Left lung (tissue), 10 donors: Measurements from ENCODE around the gene GYG1. TPM values are rescaled to one million over a fixed set of nuclear protein-coding genes. Genes with fewer than 3 reads are reported as not detected.
"Not testable (repeated sequence)": the region's sequence is repeated elsewhere in the genome, so short reads cannot be mapped to it uniquely, and the experiment has no call there.

Experiments
- ATAC-seq: fragments of 200-7000 bp; cut with Tn5 transposase; one replicate; pipeline ENCODE4 v1.9.1; 2020; ENCODE audit warnings: moderate library complexity
- DNase-seq, 4 donors: peaks; one replicate each; pipeline ENCODE4 v3.0.0-alpha.2; 2013 to 2020
- H3K27ac ChIP-seq, 2 donors: fragments of 200-600 bp; sonication (generic) in 1 of 2; one replicate each; pipeline versions ENCODE4 v1.5.0 to v1.8.0; 2020 to 2021
- H3K27me3 ChIP-seq, 2 donors: fragments of 200-600 bp; sonication (generic) in 1 of 2; one replicate each; pipeline versions ENCODE4 v1.5.0 to v1.8.0; 2020 to 2021
- H3K36me3 ChIP-seq, 2 donors: fragments of 200-600 bp; sonication (generic) in 1 of 2; one replicate each; pipeline versions ENCODE4 v1.5.0 to v1.8.0; 2020 to 2021
- H3K4me1 ChIP-seq, 2 donors: fragments of 200-600 bp; one replicate each; pipeline ENCODE4 v1.8.0; 2021
- H3K4me3 ChIP-seq, 2 donors: fragments of 200-600 bp; sonication (generic) in 1 of 2; one replicate each; pipeline versions ENCODE4 v1.5.0 to v1.8.0; 2020 to 2021; ENCODE audit warnings: mild to moderate bottlenecking in 1 of 2
- H3K9me3 ChIP-seq, 2 donors: fragments of 200-600 bp; sonication (generic) in 1 of 2; one replicate each; pipeline versions ENCODE4 v1.5.0 to v1.8.0; 2020 to 2021
- CTCF ChIP-seq, 2 donors: fragments of 200-600 bp; sonication (generic) in 1 of 2; IDR thresholded peaks; one replicate each; pipeline versions ENCODE4 v1.5.0 to v1.8.0; 2021; ENCODE audit warnings: antibody characterized with exemption in 2 of 2
- intact Hi-C, 2 donors: fragments of 100-400 bp; cut with DNase I; formaldehyde crosslinking; loops; one replicate each; pipeline versions ENCODE4 v1.11.2 to v1.14.2; 2022
- polyA plus RNA-seq, 6 donors: library from polyadenylated mRNA; unstranded; fragments of 120-200 nt; gene quantifications; one replicate each; pipeline ENCODE4 v1.2.1, GENCODE V29; 2013; ENCODE audit not compliant: insufficient read length in 6 of 6
- total RNA-seq, 2 donors: library from RNA; stranded (reverse); fragmentation: NEBNext Ultra II Directional; extraction: Animal tissue kit (Norgen Biotek cat#: 25700); gene quantifications; one replicate each; pipeline ENCODE4 v1.2.1, GENCODE V29; 2021
- donor health status: DM: no; HTN: yes; CAD: no.
- donor health status: DM: no; HTN: no; CAD: no.

GYG1 gene
- total and polyA plus RNA-seq, 8 donors = 43.9 to 202 (median 163) TPM

GRCh38 chr3:148975696-148976095 is 15.6 kb upstream of the GYG1 start:
- ATAC-seq = no peak
- Histone ChIP-seq H3K9me3 (no peaks in the 10 kb centered on the region), H3K27me3 (no peaks in the 10 kb centered on the region), H3K4me1 (peaks cover 0 to 5% of the 10 kb centered on the region in 2 donors), H3K36me3 (no peaks in the 10 kb centered on the region), H3K4me3 (no peak overlapping the region), H3K27ac (no peak overlapping the region)
- TF ChIP-seq CTCF (IDR thresholded peaks at IDR 0.05) = no peak
- intact Hi-C loops = no loop called here
- DNase-seq = no peak

- intact Hi-C loops = no loop called here
- Histone ChIP-seq H3K36me3 (no peaks in the 10 kb centered on the region), H3K4me1 (no peaks in the 10 kb centered on the region), H3K27ac (no peak overlapping the region), H3K4me3 (no peak overlapping the region), H3K27me3 (no peaks in the 10 kb centered on the region), H3K9me3 (no peaks in the 10 kb centered on the region)
- no peak for TF ChIP-seq CTCF (IDR thresholded peaks at IDR 0.05)
- ATAC-seq (no peak), DNase-seq (no peak)
Measured at GRCh38 chr3:148981273-148981672, 10.1 kb upstream of the GYG1 start.

- H3K27ac ChIP-seq, H3K36me3 ChIP-seq, intact Hi-C loops, ATAC-seq, H3K27me3 ChIP-seq, DNase-seq, H3K4me3 ChIP-seq, H3K9me3 ChIP-seq: not testable (repeated sequence)
- peaks cover 4 to 16% of the 10 kb centered on the region in 2 donors for H3K4me1 ChIP-seq
Measured at GRCh38 chr3:148987551-148987950, 3.8 kb upstream of the GYG1 start.

GRCh38 chr3:148990236-148990635 is 1.1 kb upstream of the GYG1 start:
- no peaks in the 10 kb centered on the region for H3K9me3 ChIP-seq
- H3K4me1 ChIP-seq = peaks cover 5 to 28% of the 10 kb centered on the region in 2 donors
- no peak overlapping the region for H3K4me3 ChIP-seq
- H3K27ac ChIP-seq = peak overlapping the region in 1 of 2 donors; percentile 98
- intact Hi-C loops = no loop called here
- ATAC-seq (no peak), DNase-seq (no peak)
- H3K27me3 ChIP-seq = no peaks in the 10 kb centered on the region
- peaks cover 0 to 11% of the 10 kb centered on the region in 2 donors for H3K36me3 ChIP-seq
- no peak for TF ChIP-seq CTCF (IDR thresholded peaks at IDR 0.05)

- Histone ChIP-seq H3K4me1 (peaks cover 5 to 31% of the 10 kb centered on the region in 2 donors), H3K4me3 (peak overlapping the region; percentile 77 to 90), H3K27ac (peak overlapping the region; percentile 94 to 98), H3K9me3 (no peaks in the 10 kb centered on the region), H3K36me3 (peaks cover 0 to 30% of the 10 kb centered on the region in 2 donors), H3K27me3 (no peaks in the 10 kb centered on the region)
- no peak for TF ChIP-seq CTCF (IDR thresholded peaks at IDR 0.05)
- ATAC-seq = peak; percentile 58
- DNase-seq = peak in 2 of 4 donors; percentile 36 to 46
- intact Hi-C loops = no loop called here
Measured at GRCh38 chr3:148992027-148992634, 791 bp downstream of the GYG1 start.
